Cardiac muscle cell (in vitro differentiated cells and primary cell): ENCODE measurements around the gene GMEB2. TPM values are rescaled to one million over a fixed set of nuclear protein-coding genes. Genes with fewer than 3 reads are reported as not detected.

ENCODE experiments used
- DNase-seq, 2 donors: peaks; one replicate each; pipeline versions ENCODE4 v3.0.0 to v3.0.0-alpha.2; 2010 to 2017; ENCODE audit warnings: low read depth in 1 of 2, low spot score in 1 of 2
- H3K27ac ChIP-seq: fragments of 200-600 bp; sonication (generic); 2 replicates; pipeline ENCODE4 v1.5.1; 2016
- H3K27me3 ChIP-seq: fragments of 200-600 bp; sonication (generic); 2 replicates; pipeline ENCODE4 v1.6.0; 2016; ENCODE audit warnings: control low read depth
- H3K36me3 ChIP-seq: fragments of 200-600 bp; sonication (generic); 2 replicates; pipeline ENCODE4 v1.5.1; 2016; ENCODE audit warnings: control low read depth
- H3K4me1 ChIP-seq: fragments of 200-600 bp; sonication (generic); 2 replicates; pipeline ENCODE4 v1.8.1; 2017; ENCODE audit warnings: low read depth, mild to moderate bottlenecking, mixed run types
- H3K4me3 ChIP-seq: fragments of 200-600 bp; sonication (generic); 2 replicates; pipeline ENCODE4 v1.5.1; 2016; ENCODE audit warnings: mild to moderate bottlenecking
- H3K9me3 ChIP-seq: fragments of 200-600 bp; sonication (generic); 2 replicates; pipeline ENCODE4 v1.5.1; 2017; ENCODE audit warnings: low read depth, mild to moderate bottlenecking, control low read depth
- CTCF ChIP-seq: IDR thresholded peaks from 2 replicates; pipeline ENCODE4 v1.5.1; 2012; ENCODE audit warnings: low read depth, mild to moderate bottlenecking, low read length
- polyA plus RNA-seq: library from polyadenylated mRNA; unstranded; fragments of >200 nt; fragmentation: Nextera tagmentation; extraction: Ambion mirVana; gene quantifications from 2 replicates; pipeline ENCODE4 v1.2.1, GENCODE V29; 2016
- total RNA-seq: library from RNA; depleted of rRNA; stranded (reverse); fragments of >200 nt; gene quantifications from 2 replicates; pipeline ENCODE4 v1.2.3, GENCODE V29; 2016

Gene GMEB2
- total and polyA plus RNA-seq, 2 experiments from 2014 or later, result 11.4 to 15.4 TPM

- no peak overlapping the region for H3K4me3 ChIP-seq
- TF ChIP-seq CTCF, result no peak
- no peaks in the 10 kb centered on the region for H3K27me3 ChIP-seq
- no peak overlapping the region for H3K27ac ChIP-seq
- no peaks in the 10 kb centered on the region for H3K36me3 ChIP-seq
- no peak for DNase-seq
- H3K4me1 ChIP-seq, result no peaks in the 10 kb centered on the region
- no peaks in the 10 kb centered on the region for H3K9me3 ChIP-seq
Observed at GRCh38 chr20:63576311-63576710, 50.6 kb downstream of the GMEB2 start.

- Histone ChIP-seq H3K27me3 (no peaks in the 10 kb centered on the region), H3K4me3 (no peak overlapping the region), H3K9me3 (no peaks in the 10 kb centered on the region), H3K4me1 (no peaks in the 10 kb centered on the region), H3K36me3 (no peaks in the 10 kb centered on the region), H3K27ac (no peak overlapping the region)
- DNase-seq, result peak in 1 of 2 donors; percentile 43
- no peak for TF ChIP-seq CTCF
Observed at GRCh38 chr20:63574829-63575743, 51.8 kb downstream of the GMEB2 start.

- Histone ChIP-seq H3K36me3 (no peaks in the 10 kb centered on the region), H3K4me3 (peak within 1 kb of the TSS; percentile 59), H3K9me3 (no peaks in the 10 kb centered on the region), H3K27ac (no peak within 1 kb of the TSS), H3K27me3 (no peaks in the 10 kb centered on the region), H3K4me1 (no peaks in the 10 kb centered on the region)
- no peak for TF ChIP-seq CTCF
- peak; percentile 67 to 78 for DNase-seq
Observed at GRCh38 chr20:63574156-63574828, 52.6 kb downstream of the GMEB2 start, which contains the start of gene HELZ2. HELZ2 (minus strand) TSS chr20:63574239; CDS start chr20:63572385, 1,854 bp downstream.

GRCh38 chr20:63573647-63574131, 53.2 kb downstream of the GMEB2 start:
- Histone ChIP-seq H3K4me3 (peak overlapping the region; percentile 59), H3K4me1 (no peaks in the 10 kb centered on the region), H3K9me3 (no peaks in the 10 kb centered on the region), H3K27me3 (no peaks in the 10 kb centered on the region), H3K36me3 (no peaks in the 10 kb centered on the region), H3K27ac (no peak overlapping the region)
- no peak for DNase-seq
- TF ChIP-seq CTCF, result no peak

- DNase-seq, result no peak
- Histone ChIP-seq H3K27me3 (no peaks in the 10 kb centered on the region), H3K4me3 (peak overlapping the region; percentile 59), H3K4me1 (no peaks in the 10 kb centered on the region), H3K27ac (no peak overlapping the region), H3K9me3 (no peaks in the 10 kb centered on the region), H3K36me3 (no peaks in the 10 kb centered on the region)
- peak; percentile 14 for TF ChIP-seq CTCF
Observed at GRCh38 chr20:63572788-63573646, 53.9 kb downstream of the GMEB2 start.
